GM23338 (cell line): ENCODE data around the gene GRID2.

Source experiments
- CREB1 ChIP-seq: fragments of 250-450 bp; sonication (Bioruptor Pico); IDR thresholded peaks from 2 replicates; pipeline ENCODE4 v1.5.0; 2020; ENCODE audit warnings: low read depth, mild to moderate bottlenecking, moderate library complexity
- CTCF ChIP-seq, 2 experiments: fragments of 200-600 bp in 1 of 2; sonication (generic) in 1 of 2; conservative IDR thresholded peaks; 2 replicates each; pipeline versions ENCODE4 v1.5.1 to v1.6.1; 2016 to 2017; ENCODE audit warnings: antibody characterized with exemption in 2 of 2, low read depth in 2 of 2, mild to moderate bottlenecking in 2 of 2, moderate library complexity in 1 of 2
- EZH2 ChIP-seq: fragments of 200-600 bp; sonication (generic); IDR thresholded peaks from one replicate; pipeline ENCODE4 v1.8.0; 2017; ENCODE audit warnings: antibody characterized with exemption, mild to moderate bottlenecking, low read depth; ENCODE audit not compliant: unreplicated experiment
- EZH2phosphoT487 ChIP-seq: fragments of 200-600 bp; sonication (generic); IDR thresholded peaks from one replicate; pipeline ENCODE4 v1.8.1; 2018; ENCODE audit warnings: antibody characterized with exemption; ENCODE audit not compliant: unreplicated experiment
- JUNB ChIP-seq: IDR thresholded peaks from one replicate; pipeline ENCODE4 v1.6.1; 2016; ENCODE audit warnings: antibody characterized with exemption; ENCODE audit not compliant: unreplicated experiment
- NANOG ChIP-seq: IDR thresholded peaks from 2 replicates; pipeline ENCODE4 v1.6.1; 2016; ENCODE audit warnings: antibody characterized with exemption, borderline replicate concordance
- POLR2AphosphoS5 ChIP-seq: IDR thresholded peaks from 2 replicates; pipeline ENCODE4 v1.6.1; 2016; ENCODE audit warnings: antibody characterized with exemption, low read depth
- REST ChIP-seq: IDR thresholded peaks from one replicate; pipeline ENCODE4 v1.6.1; 2018; ENCODE audit warnings: antibody characterized with exemption; ENCODE audit not compliant: unreplicated experiment
- STAT1 ChIP-seq: IDR thresholded peaks from one replicate; pipeline ENCODE4 v1.6.1; 2016; ENCODE audit warnings: antibody characterized with exemption; ENCODE audit not compliant: unreplicated experiment
- ZNF114 ChIP-seq: fragments of 250-450 bp; sonication (Bioruptor Pico); IDR thresholded peaks from 2 replicates; pipeline ENCODE4 v1.5.0; 2020; ENCODE audit warnings: mild to moderate bottlenecking, moderate library complexity
- ZNF331 ChIP-seq: fragments of 250-450 bp; sonication (Bioruptor Pico); IDR thresholded peaks from 2 replicates; pipeline ENCODE4 v1.5.0; 2020; ENCODE audit warnings: low read depth, mild to moderate bottlenecking, moderate library complexity
- ZNF462 ChIP-seq: fragments of 250-450 bp; sonication (Bioruptor Pico); IDR thresholded peaks from 2 replicates; pipeline ENCODE4 v1.5.0; 2020; ENCODE audit warnings: mild to moderate bottlenecking, moderate library complexity
- TF ChIP-seq, protein P1 (sequence below): IDR thresholded peaks from 2 replicates; pipeline ENCODE4 v1.6.1; 2016; ENCODE audit warnings: antibody characterized with exemption

DNA sequence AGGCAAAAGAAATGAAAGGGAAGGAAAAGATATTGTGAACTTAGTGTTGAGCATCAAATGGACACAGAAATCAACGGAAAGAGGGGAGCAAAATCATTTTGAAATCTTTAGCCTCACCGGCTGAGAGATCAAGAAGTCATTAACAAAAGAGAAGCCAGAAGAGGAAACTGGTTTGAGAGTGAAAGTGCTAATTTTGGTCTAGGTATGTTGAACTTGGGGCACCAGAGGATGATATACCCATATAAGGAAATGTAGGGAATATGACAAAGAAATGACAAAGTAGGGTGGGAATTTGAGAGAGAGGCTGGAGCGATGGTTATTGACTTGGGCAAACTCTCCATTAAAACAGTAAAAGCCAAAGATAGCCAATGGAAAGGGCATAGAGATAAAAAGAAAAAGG lies 1341.4 kb downstream of the GRID2 start:
- TF ChIP-seq CTCF (conservative IDR thresholded peaks at IDR 0.05; ENCODE audit: low read depth in 2 of 2) = no peak
- no peak for TF ChIP-seq POLR2AphosphoS5
- no peak for TF ChIP-seq EZH2
- TF ChIP-seq, protein P1, sequence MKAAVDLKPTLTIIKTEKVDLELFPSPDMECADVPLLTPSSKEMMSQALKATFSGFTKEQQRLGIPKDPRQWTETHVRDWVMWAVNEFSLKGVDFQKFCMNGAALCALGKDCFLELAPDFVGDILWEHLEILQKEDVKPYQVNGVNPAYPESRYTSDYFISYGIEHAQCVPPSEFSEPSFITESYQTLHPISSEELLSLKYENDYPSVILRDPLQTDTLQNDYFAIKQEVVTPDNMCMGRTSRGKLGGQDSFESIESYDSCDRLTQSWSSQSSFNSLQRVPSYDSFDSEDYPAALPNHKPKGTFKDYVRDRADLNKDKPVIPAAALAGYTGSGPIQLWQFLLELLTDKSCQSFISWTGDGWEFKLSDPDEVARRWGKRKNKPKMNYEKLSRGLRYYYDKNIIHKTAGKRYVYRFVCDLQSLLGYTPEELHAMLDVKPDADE = no peak
- TF ChIP-seq ZNF331 (CRISPR knock-in tag) = no peak
- no peak for TF ChIP-seq CREB1 (CRISPR knock-in tag)
- TF ChIP-seq ZNF114 (CRISPR knock-in tag) = no peak
- no peak for TF ChIP-seq REST
- no peak for TF ChIP-seq EZH2phosphoT487
- TF ChIP-seq NANOG = no peak
- no peak for TF ChIP-seq JUNB
- TF ChIP-seq STAT1 = no peak
- no peak for TF ChIP-seq ZNF462
